Aorta (tissue), 4 donors: ENCODE measurements around the gene TRIM3. TPM values are rescaled to one million over a fixed set of nuclear protein-coding genes. Genes with fewer than 3 reads are reported as not detected.

Experiments used
- polyA plus RNA-seq, 2 donors: library from polyadenylated mRNA; stranded (reverse); fragments of 200-250 nt; gene quantifications; one replicate each; pipeline ENCODE4 v1.2.3, GENCODE V29; 2013
- total RNA-seq, 2 donors: library from RNA; stranded (reverse); fragmentation: NEBNext Ultra II Directional; extraction: Animal tissue kit (Norgen Biotek cat#: 25700); gene quantifications; one replicate each; pipeline ENCODE4 v1.2.1, GENCODE V29; 2021
- donor health status: healthy with polysubstance abuse.
- donor health status: Bipolar disorder and iron deficiency.
- donor health status: DM: no; HTN: no; CAD: no.
- donor health status: DM: yes; HTN: yes; CAD: no.

TRIM3 gene
- total and polyA plus RNA-seq, 4 donors, result 23.5 to 44.9 (median 32.1) TPM

Other genes with a start within 250 kb of the TRIM3 start
- gene FHIP1B, start 239.3 kb downstream of the TRIM3 start, total RNA-seq, result 10 to 100 TPM; 27.1 to 38.7 TPM
- 10 to 100 TPM in 1 of 2 donors, 1 to 10 TPM in 1; 9.0 to 82.1 TPM for gene FHIP1B, start 239.3 kb downstream of the TRIM3 start, polyA plus RNA-seq
- under 1 TPM in 1 of 2 donors, not detected in 1; 0.33 TPM for gene CNGA4, start 234.9 kb downstream of the TRIM3 start, total RNA-seq
- under 1 TPM; 0.38 TPM for gene CNGA4, start 234.9 kb downstream of the TRIM3 start, polyA plus RNA-seq
- gene CCKBR, start 214.1 kb downstream of the TRIM3 start, total RNA-seq, result not detected
- not detected for gene CCKBR, start 214.1 kb downstream of the TRIM3 start, polyA plus RNA-seq
- gene CAVIN3, start 153.4 kb downstream of the TRIM3 start, total RNA-seq, result 100 to 1,000 TPM; 167 to 176 TPM
- 100 to 1,000 TPM; 102 to 309 TPM for gene CAVIN3, start 153.4 kb downstream of the TRIM3 start, polyA plus RNA-seq
- 10 to 100 TPM; 29.2 to 40.4 TPM for gene SMPD1, start 83.5 kb downstream of the TRIM3 start, total RNA-seq
- gene SMPD1, start 83.5 kb downstream of the TRIM3 start, polyA plus RNA-seq, result 10 to 100 TPM; 10.0 to 45.5 TPM
- gene APBB1, start 54.8 kb downstream of the TRIM3 start, total RNA-seq, result 10 to 100 TPM; 50.8 to 62.2 TPM
- 100 to 1,000 TPM in 1 of 2 donors, 10 to 100 TPM in 1; 25.8 to 121 TPM for gene APBB1, start 54.8 kb downstream of the TRIM3 start, polyA plus RNA-seq
- gene HPX, start 33.0 kb downstream of the TRIM3 start, total RNA-seq, result 1 to 10 TPM; 3.0 to 6.0 TPM
- 1 to 10 TPM in 1 of 2 donors, under 1 TPM in 1; 0.50 to 1.1 TPM for gene HPX, start 33.0 kb downstream of the TRIM3 start, polyA plus RNA-seq
- gene ARFIP2, start 7.4 kb upstream of the TRIM3 start, total RNA-seq, result 10 to 100 TPM; 40.8 to 46.0 TPM
- 10 to 100 TPM; 14.9 to 56.1 TPM for gene ARFIP2, start 7.4 kb upstream of the TRIM3 start, polyA plus RNA-seq
- 10 to 100 TPM; 31.1 to 37.3 TPM for gene TIMM10B, start 7.6 kb upstream of the TRIM3 start, total RNA-seq
- gene TIMM10B, start 7.6 kb upstream of the TRIM3 start, polyA plus RNA-seq, result 10 to 100 TPM; 21.0 to 39.1 TPM
- gene DNHD1, start 23.3 kb upstream of the TRIM3 start, total RNA-seq, result 10 to 100 TPM; 24.1 to 28.1 TPM
- 10 to 100 TPM in 1 of 2 donors, 1 to 10 TPM in 1; 1.9 to 20.5 TPM for gene DNHD1, start 23.3 kb upstream of the TRIM3 start, polyA plus RNA-seq
- 10 to 100 TPM; 18.8 to 22.2 TPM for gene RRP8, start 129.7 kb upstream of the TRIM3 start, total RNA-seq
- 10 to 100 TPM in 1 of 2 donors, 1 to 10 TPM in 1; 3.4 to 37.3 TPM for gene RRP8, start 129.7 kb upstream of the TRIM3 start, polyA plus RNA-seq
- gene ILK, start 129.8 kb upstream of the TRIM3 start, total RNA-seq, result 100 to 1,000 TPM; 336 to 562 TPM
- gene ILK, start 129.8 kb upstream of the TRIM3 start, polyA plus RNA-seq, result 100 to 1,000 TPM; 287 to 526 TPM
- 100 to 1,000 TPM in 1 of 2 donors, 10 to 100 TPM in 1; 79.2 to 108 TPM for gene TAF10, start 138.3 kb upstream of the TRIM3 start, total RNA-seq
- gene TAF10, start 138.3 kb upstream of the TRIM3 start, polyA plus RNA-seq, result 100 to 1,000 TPM in 1 of 2 donors, 10 to 100 TPM in 1; 55.0 to 119 TPM
- gene TPP1, start 145.5 kb upstream of the TRIM3 start, total RNA-seq, result 100 to 1,000 TPM in 1 of 2 donors, 10 to 100 TPM in 1; 79.5 to 125 TPM
- gene TPP1, start 145.5 kb upstream of the TRIM3 start, polyA plus RNA-seq, result 10 to 100 TPM; 26.8 to 38.0 TPM
- gene DCHS1, start 181.9 kb upstream of the TRIM3 start, total RNA-seq, result 10 to 100 TPM; 60.8 to 64.4 TPM
- gene DCHS1, start 181.9 kb upstream of the TRIM3 start, polyA plus RNA-seq, result 10 to 100 TPM in 1 of 2 donors, 1 to 10 TPM in 1; 1.4 to 12.4 TPM
- 10 to 100 TPM; 27.5 to 30.1 TPM for gene MRPL17, start 209.4 kb upstream of the TRIM3 start, total RNA-seq
- 10 to 100 TPM; 19.3 to 22.8 TPM for gene MRPL17, start 209.4 kb upstream of the TRIM3 start, polyA plus RNA-seq